Astrocyte of the spinal cord (primary cell): Measurements from ENCODE around the gene IRX3.

ENCODE experiments used
- DNase-seq: peaks from one replicate; pipeline ENCODE4 v3.0.0; 2011; ENCODE audit warnings: low read depth, low spot score
- H3K4me3 ChIP-seq: 2 replicates; pipeline ENCODE4 v1.5.1; 2011; ENCODE audit warnings: low read depth, mild to moderate bottlenecking, low read length, moderate library complexity
- CTCF ChIP-seq: IDR thresholded peaks from 2 replicates; pipeline ENCODE4 v1.5.1; 2012; ENCODE audit warnings: low read depth, mild to moderate bottlenecking, low read length, inconsistent platforms
- in situ Hi-C: cut with HindIII; loops from 2 replicates; pipeline ENCODE4 v1.10.0; 2017; ENCODE audit warnings: low sequenced_read_pairs

IRX3 gene

GRCh38 chr16:54291656-54292487 lies 5.3 kb upstream of the IRX3 start:
- no peak overlapping the region for H3K4me3 ChIP-seq
- in situ Hi-C loops = loop anchor here (25.0 kb wide), 1 partner anchor 645 kb away; the partner anchor contains the start of gene IRX5
- peak; percentile 25 for DNase-seq
- no peak for TF ChIP-seq CTCF

- no peak for TF ChIP-seq CTCF
- no peak for DNase-seq
- no peak overlapping the region for H3K4me3 ChIP-seq
- in situ Hi-C loops = loop anchor here (25.0 kb wide), 1 partner anchor 646 kb away; the partner anchor contains the start of gene IRX5
Measured at GRCh38 chr16:54290833-54291655, 4.5 kb upstream of the IRX3 start.

- no peak for TF ChIP-seq CTCF
- H3K4me3 ChIP-seq = peak overlapping the region; percentile 12
- DNase-seq = peak; percentile 7
- in situ Hi-C loops = loop anchor here (25.0 kb wide), 1 partner anchor 647 kb away; the partner anchor contains the start of gene IRX5
Measured at GRCh38 chr16:54289945-54290832, 3.6 kb upstream of the IRX3 start.

GRCh38 chr16:54289242-54289944 lies 2.8 kb upstream of the IRX3 start:
- H3K4me3 ChIP-seq = no peak overlapping the region
- DNase-seq = no peak
- TF ChIP-seq CTCF = no peak
- in situ Hi-C loops = loop anchor here (25.0 kb wide), 1 partner anchor 648 kb away; the partner anchor contains the start of gene IRX5

GRCh38 chr16:54288835-54289241 lies 2.3 kb upstream of the IRX3 start:
- in situ Hi-C loops = loop anchor here (25.0 kb wide), 1 partner anchor 648 kb away; the partner anchor contains the start of gene IRX5
- no peak for TF ChIP-seq CTCF
- no peak for DNase-seq
- no peak overlapping the region for H3K4me3 ChIP-seq
